Activated naive CD8-positive, alpha-beta T cell treated with anti-CD3 and anti-CD28 coated beads, Interleukin-2, amount 50 U/mL, for 16 hours (primary cell): ENCODE measurements around the gene KRT5.
"Not testable (repeated sequence)": the region's sequence is repeated elsewhere in the genome, so short reads cannot be mapped to it uniquely, and the experiment has no call there.

ENCODE experiments used
- DNase-seq: peaks from one replicate; pipeline ENCODE4 v3.0.0-alpha.2; 2020; ENCODE audit warnings: low read depth, low spot score

The KRT5 gene

DNA sequence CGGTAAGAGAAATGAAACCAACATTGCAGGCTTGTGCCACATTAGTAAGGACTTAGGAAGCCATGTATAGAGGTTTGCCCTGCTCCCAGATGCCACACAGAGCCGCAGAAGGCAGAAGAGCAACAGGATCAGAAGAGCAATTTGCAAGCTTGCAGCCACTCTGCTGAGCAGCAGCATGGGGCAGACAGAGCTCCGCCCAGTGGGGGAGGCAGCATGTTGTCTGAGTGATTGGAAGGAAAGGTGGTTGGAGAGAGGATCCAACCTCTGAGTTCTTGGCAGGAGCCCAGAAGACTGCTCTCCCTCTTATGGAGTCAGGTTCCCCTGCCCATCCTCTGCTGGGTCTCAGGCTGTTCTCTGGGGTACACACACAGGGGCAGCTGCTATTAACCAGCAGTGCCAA is 24.8 kb downstream of the KRT5 start:
- no peak for DNase-seq

DNA sequence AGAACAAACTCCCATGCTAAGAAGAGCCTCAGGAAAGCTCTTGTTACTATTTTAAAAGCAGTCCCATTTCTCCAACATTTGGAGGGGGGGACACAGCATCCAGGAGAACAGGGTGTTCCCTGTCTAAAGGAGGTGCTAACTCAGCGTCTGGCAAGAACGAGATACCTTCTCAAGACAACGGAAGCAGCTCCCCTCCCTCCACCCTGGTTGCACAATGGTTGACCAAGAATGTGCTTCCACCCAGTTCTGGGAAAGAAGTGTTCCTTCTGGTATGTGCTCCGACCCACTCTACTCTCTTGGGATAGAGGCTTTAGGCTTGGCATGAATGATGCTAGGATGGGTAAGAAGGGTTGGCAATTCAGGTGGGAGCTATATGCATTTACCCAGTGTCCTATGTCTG is 25.7 kb downstream of the KRT5 start:
- no peak for DNase-seq

DNA sequence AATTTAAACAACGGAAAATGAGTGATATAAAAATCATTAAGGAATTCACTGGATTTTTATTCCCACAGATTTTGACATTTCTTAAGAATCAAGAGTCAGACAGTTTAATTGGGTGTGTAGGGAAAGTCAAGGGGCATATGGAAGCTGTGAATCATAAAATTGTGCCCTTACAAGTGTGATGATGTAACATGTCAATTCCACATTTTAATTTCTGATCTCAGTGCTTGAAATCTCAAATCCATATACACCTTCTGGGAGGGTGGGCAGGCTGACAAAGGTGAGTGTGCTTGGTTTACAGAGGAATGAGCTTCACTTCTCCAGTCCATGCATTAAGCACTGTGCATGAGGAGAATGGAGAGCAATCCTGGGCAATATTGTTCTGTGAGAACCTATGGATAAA is 26.1 kb downstream of the KRT5 start:
- DNase-seq: no peak

GRCh38 chr12:52493172-52493571 is 27.0 kb downstream of the KRT5 start, which contains the start of gene KRT6A:
Gene KRT6A (minus strand): TSS chr12:52493257. CDS start chr12:52493188, 69 bp downstream.
- DNase-seq: no peak

- DNase-seq: not testable (repeated sequence)
These were observed 27.8 kb downstream of the KRT5 start for GRCh38 chr12:52492405-52492804.

DNA sequence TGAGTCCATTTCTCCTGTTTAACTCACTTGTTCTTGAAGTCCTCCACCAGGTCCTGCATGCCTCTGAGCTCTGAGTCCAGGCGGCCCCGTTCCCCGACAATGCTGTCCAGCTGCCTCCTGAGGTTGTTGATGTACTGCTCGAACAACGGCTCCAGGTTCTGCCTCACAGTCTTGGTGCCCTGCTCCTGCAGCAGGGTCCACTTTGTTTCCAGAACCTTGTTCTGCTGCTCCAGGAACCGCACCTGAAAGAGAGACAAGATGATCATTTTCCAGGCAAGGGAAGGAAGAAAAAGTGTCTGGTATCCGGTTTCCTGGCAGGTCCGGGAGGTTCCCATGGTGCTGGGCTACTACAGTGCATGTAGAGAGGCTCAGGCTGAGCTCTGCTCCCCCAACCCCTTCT is 28.7 kb downstream of the KRT5 start:
- DNase-seq: not testable (repeated sequence)

GRCh38 chr12:52488736-52489135 is 31.5 kb downstream of the KRT5 start:
- DNase-seq: no peak

- not testable (repeated sequence) for DNase-seq
These were observed 32.3 kb downstream of the KRT5 start for GRCh38 chr12:52487744-52488443.

DNA sequence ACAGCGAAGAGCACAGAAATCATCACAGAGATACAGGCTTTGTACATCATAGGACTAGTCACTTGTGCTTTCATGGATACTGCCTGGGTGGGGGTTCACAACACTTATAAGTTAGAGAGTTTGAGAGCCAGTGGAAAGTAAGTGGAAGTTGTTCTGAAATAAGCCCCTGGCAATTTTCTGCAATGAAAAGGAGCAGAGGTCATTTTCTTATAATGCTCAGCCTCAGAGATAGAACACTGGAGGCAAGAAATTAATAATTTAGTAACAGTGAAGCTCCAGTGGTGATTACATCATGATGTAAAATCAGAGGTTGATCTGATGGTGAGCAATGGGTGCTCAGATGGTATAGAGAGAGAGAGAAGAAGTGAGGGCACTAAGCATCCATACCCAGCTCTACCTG is 33.0 kb downstream of the KRT5 start:
- DNase-seq: no peak

- DNase-seq: no peak
These were observed 33.8 kb downstream of the KRT5 start for GRCh38 chr12:52486166-52487105.

DNA sequence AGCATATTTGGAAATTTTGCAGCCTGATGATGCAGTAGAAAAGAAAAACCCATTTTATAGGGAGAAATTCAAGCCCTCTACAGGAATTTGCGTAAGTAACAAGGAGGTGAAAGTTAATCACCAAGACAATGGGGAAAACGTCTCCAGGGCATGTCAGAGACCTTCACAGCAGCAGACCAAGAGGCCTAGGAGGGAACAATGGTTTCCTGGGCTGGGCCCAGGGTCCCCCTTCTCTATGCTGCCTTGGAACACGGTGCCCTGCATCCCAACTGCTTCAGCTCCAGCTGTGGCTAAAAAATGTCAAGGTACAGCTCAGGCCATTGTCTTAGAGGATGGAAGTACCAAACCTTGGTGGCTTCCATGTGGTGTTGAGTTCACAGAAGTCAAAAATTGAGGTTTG is 40.1 kb downstream of the KRT5 start:
- DNase-seq: no peak

GRCh38 chr12:52477651-52478050 is 42.5 kb downstream of the KRT5 start:
- DNase-seq: no peak

- no peak for DNase-seq
These were observed 46.0 kb downstream of the KRT5 start for GRCh38 chr12:52474212-52474611.

- no peak for DNase-seq
These were observed 46.4 kb downstream of the KRT5 start, which contains the start of gene KRT6C for GRCh38 chr12:52473768-52474167. Gene KRT6C (minus strand): TSS chr12:52473805. CDS start chr12:52473737, 68 bp downstream.

DNA sequence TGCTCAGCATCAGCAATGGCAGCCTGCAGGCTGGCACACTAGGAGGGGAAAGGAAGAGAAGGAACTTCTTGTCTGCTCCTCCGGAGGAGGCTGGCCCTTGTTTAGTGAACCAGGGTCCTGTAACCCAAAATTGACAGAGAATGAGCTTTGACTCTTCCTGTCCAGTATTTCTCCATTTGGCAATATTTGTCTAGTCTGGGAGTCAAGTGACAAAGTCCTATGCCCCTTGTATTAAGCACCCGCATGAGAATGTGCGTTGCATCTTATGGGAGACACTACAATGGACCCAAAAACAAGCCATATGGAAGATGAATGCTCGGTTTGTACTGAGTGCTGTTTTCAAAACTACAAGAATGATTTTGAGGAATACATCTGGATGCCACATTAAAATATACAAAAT is 50.3 kb downstream of the KRT5 start:
- DNase-seq: no peak

GRCh38 chr12:52464897-52465296 is 55.3 kb downstream of the KRT5 start:
- no peak for DNase-seq
